GM18520 (cell line): Measurements from ENCODE around the gene QKI.

Source experiments
- ATAC-seq: cut with Tn5 transposase; IDR thresholded peaks from one replicate; pipeline ENCODE4 v1.9.1; 2021; ENCODE audit not compliant: unreplicated experiment

QKI gene

GRCh38 chr6:163391985-163392384 lies 22.5 kb upstream of the QKI start:
- no peak for ATAC-seq

GRCh38 chr6:163392533-163392932 lies 22.0 kb upstream of the QKI start:
- no peak for ATAC-seq

GRCh38 chr6:163393923-163394322 lies 20.6 kb upstream of the QKI start:
- no peak for ATAC-seq

- no peak for ATAC-seq
Measured at GRCh38 chr6:163394659-163395058, 19.9 kb upstream of the QKI start.

- ATAC-seq = no peak
Measured at GRCh38 chr6:163395122-163395830, 19.2 kb upstream of the QKI start.

- ATAC-seq = no peak
Measured at GRCh38 chr6:163395831-163396185, 18.7 kb upstream of the QKI start.

- ATAC-seq = no peak
Measured at GRCh38 chr6:163397326-163397725, 17.2 kb upstream of the QKI start.

- no peak for ATAC-seq
Measured at GRCh38 chr6:163398115-163398514, 16.4 kb upstream of the QKI start.

- no peak for ATAC-seq
Measured at GRCh38 chr6:163398815-163399214, 15.7 kb upstream of the QKI start.

GRCh38 chr6:163400509-163400908 lies 14.0 kb upstream of the QKI start:
- ATAC-seq = no peak

GRCh38 chr6:163401039-163401885 lies 13.3 kb upstream of the QKI start:
- ATAC-seq = no peak

GRCh38 chr6:163402616-163403015 lies 11.9 kb upstream of the QKI start:
- no peak for ATAC-seq

GRCh38 chr6:163404825-163405265 lies 9.7 kb upstream of the QKI start:
- no peak for ATAC-seq

- ATAC-seq = peak; percentile 64
Measured at GRCh38 chr6:163405412-163406309, 8.9 kb upstream of the QKI start.

- ATAC-seq = no peak
Measured at GRCh38 chr6:163406366-163406765, 8.2 kb upstream of the QKI start.

- ATAC-seq = no peak
Measured at GRCh38 chr6:163406830-163407229, 7.7 kb upstream of the QKI start.

GRCh38 chr6:163408352-163408991 lies 6.0 kb upstream of the QKI start:
- ATAC-seq = no peak

- ATAC-seq = no peak
Measured at GRCh38 chr6:163409712-163410111, 4.8 kb upstream of the QKI start.

- ATAC-seq = no peak
Measured at GRCh38 chr6:163412341-163412740, 2.2 kb upstream of the QKI start.

- no peak for ATAC-seq
Measured at GRCh38 chr6:163412801-163413344, 1.6 kb upstream of the QKI start.
